HepG2 (cell line): ENCODE data around the gene ADIPOR2. TPM values are rescaled to one million over a fixed set of nuclear protein-coding genes. Genes with fewer than 3 reads are reported as not detected.

ENCODE experiments used
- BORCS8-MEF2B ChIP-seq: sonication (generic); formaldehyde crosslinking; IDR thresholded peaks from 2 replicates; pipeline ENCODE4 v1.8.0; 2022; ENCODE audit warnings: mild to moderate bottlenecking, missing genetic modification reagents
- BRD4 ChIP-seq: sonication (generic); formaldehyde crosslinking; IDR thresholded peaks from 2 replicates; pipeline ENCODE4 v1.4.0; 2020; ENCODE audit warnings: missing genetic modification reagents
- CERS6 ChIP-seq: sonication (generic); formaldehyde crosslinking; IDR thresholded peaks from 2 replicates; pipeline ENCODE4 v1.5.0; 2020; ENCODE audit warnings: missing genetic modification reagents
- CHCHD3 ChIP-seq: sonication (generic); formaldehyde crosslinking; IDR thresholded peaks from 2 replicates; pipeline ENCODE4 v1.8.0; 2022; ENCODE audit warnings: mild to moderate bottlenecking, missing genetic modification reagents, moderate library complexity
- CREM ChIP-seq, 2 experiments: sonication (generic) in 1 of 2; formaldehyde crosslinking in 1 of 2; IDR thresholded peaks; 2 replicates each; pipeline versions ENCODE4 v1.4.0 to v1.6.1; 2016 to 2020; ENCODE audit warnings: antibody characterized with exemption in 1 of 2, mild to moderate bottlenecking in 1 of 2, missing genetic modification reagents in 1 of 2
- JUNB ChIP-seq: sonication (generic); formaldehyde crosslinking; IDR thresholded peaks from 2 replicates; pipeline ENCODE4 v1.8.0; 2022; ENCODE audit warnings: missing genetic modification reagents, mild to moderate bottlenecking, borderline replicate concordance
- NBN ChIP-seq: fragments of 450-650 bp; conservative IDR thresholded peaks from 2 replicates; pipeline ENCODE4 v1.6.1; 2017
- PREB ChIP-seq: sonication (generic); formaldehyde crosslinking; IDR thresholded peaks from 2 replicates; pipeline ENCODE4 v1.4.0; 2020; ENCODE audit warnings: missing genetic modification reagents
- SETDB1 ChIP-seq: sonication (generic); formaldehyde crosslinking; IDR thresholded peaks from 2 replicates; pipeline ENCODE4 v1.5.1; 2020; ENCODE audit warnings: missing genetic modification reagents, mild to moderate bottlenecking, borderline replicate concordance
- TP53 ChIP-seq: sonication (generic); formaldehyde crosslinking; conservative IDR thresholded peaks from 2 replicates; pipeline ENCODE4 v1.4.0; 2020; ENCODE audit warnings: missing genetic modification reagents
- XRCC5 ChIP-seq: fragments of 200-400 bp; formaldehyde crosslinking; optimal IDR thresholded peaks from 2 replicates; pipeline ENCODE3; 2017; ENCODE audit warnings: mild to moderate bottlenecking, low read length
- ZNF10 ChIP-seq: sonication (generic); formaldehyde crosslinking; IDR thresholded peaks from 2 replicates; pipeline ENCODE4 v1.4.0; 2020; ENCODE audit warnings: mild to moderate bottlenecking, low read depth, missing genetic modification reagents, borderline replicate concordance
- ZNF143 ChIP-seq: sonication (generic); formaldehyde crosslinking; IDR thresholded peaks from 2 replicates; pipeline ENCODE4 v1.4.0; 2020; ENCODE audit warnings: missing genetic modification reagents
- ZNF274 ChIP-seq: sonication (generic); formaldehyde crosslinking; IDR thresholded peaks from 2 replicates; pipeline ENCODE4 v1.5.1; 2020; ENCODE audit warnings: mild to moderate bottlenecking, missing genetic modification reagents
- ZNF280D ChIP-seq: sonication (generic); formaldehyde crosslinking; IDR thresholded peaks from 2 replicates; pipeline ENCODE4 v1.5.1; 2020; ENCODE audit warnings: mild to moderate bottlenecking, missing genetic modification reagents
- ZNF33A ChIP-seq: sonication (generic); formaldehyde crosslinking; IDR thresholded peaks from 2 replicates; pipeline ENCODE4 v1.5.1; 2020; ENCODE audit warnings: missing genetic modification reagents, mild to moderate bottlenecking, moderate library complexity, borderline replicate concordance
- ZNF367 ChIP-seq: sonication (generic); formaldehyde crosslinking; IDR thresholded peaks from 2 replicates; pipeline ENCODE4 v1.4.0; 2020; ENCODE audit warnings: missing genetic modification reagents, borderline replicate concordance
- ZNF75D ChIP-seq: sonication (generic); formaldehyde crosslinking; IDR thresholded peaks from 2 replicates; pipeline ENCODE4 v1.8.1; 2023; ENCODE audit warnings: missing genetic modification reagents, mild to moderate bottlenecking, borderline replicate concordance
- ZNF768 ChIP-seq: sonication (generic); formaldehyde crosslinking; IDR thresholded peaks from 2 replicates; pipeline ENCODE4 v1.4.0; 2020; ENCODE audit warnings: missing genetic modification reagents
- polyA plus RNA-seq, 8 experiments: library from polyadenylated mRNA; depleted of rRNA in 3 of 8; stranded (reverse) in 7 of 8; unstranded in 1 of 8; fragments of >200 nt; fragmentation: Illumina TruSeq in 4 of 8; extraction: Trizol in 4 of 8; gene quantifications; 2 replicates each; pipeline versions ENCODE4 v1.2.1 to v1.2.3, GENCODE V29; 2011 to 2016; ENCODE audit warnings: low read depth in 4 of 8, missing spikeins in 1 of 8, mixed read lengths in 1 of 8; ENCODE audit not compliant: insufficient read depth in 1 of 8
- total RNA-seq, 5 experiments: library from RNA; depleted of rRNA; stranded (reverse); fragments of >200 nt; fragmentation: Illumina TruSeq; extraction: Trizol; gene quantifications; 2 replicates each; pipeline ENCODE4 v1.2.3, GENCODE V29; 2016; ENCODE audit warnings: low read depth in 1 of 5

The ADIPOR2 gene
- total and polyA plus RNA-seq, 2 of the 13 experiments (the other 11 are each of a cell fraction or from before 2014, with no cell fraction given), result 35.2 to 52.2 TPM

- TF ChIP-seq BRD4 (no peak), XRCC5 (peak; percentile 78), SETDB1 (CRISPR knock-in tag) (no peak), CREM (IDR thresholded peaks at IDR 0.05) (no peak), CREM (CRISPR knock-in tag; IDR thresholded peaks at IDR 0.05) (no peak), ZNF768 (CRISPR knock-in tag) (peak; percentile 82; the same call in 1 of the 2 replicates), ZNF10 (CRISPR knock-in tag) (no peak), NBN (no peak), ZNF280D (peak; percentile 48; the same call in 1 of the 2 replicates), BORCS8-MEF2B (CRISPR knock-in tag) (peak; percentile 80; the same call in 1 of the 2 replicates), PREB (CRISPR knock-in tag) (no peak), ZNF274 (CRISPR knock-in tag) (peak; percentile 84; the same call in 1 of the 2 replicates), ZNF143 (CRISPR knock-in tag) (no peak), ZNF33A (no peak), ZNF367 (CRISPR knock-in tag) (no peak; the same call in 1 of the 2 replicates), ZNF75D (CRISPR knock-in tag) (peak; percentile 84; the same call in 1 of the 2 replicates), CERS6 (CRISPR knock-in tag) (no peak), JUNB (CRISPR knock-in tag) (no peak), TP53 (no peak), CHCHD3 (CRISPR knock-in tag) (no peak)
Observed at GRCh38 chr12:1830981-1831963, 140.4 kb downstream of the ADIPOR2 start (continued).
